SIG-M5 treated with dmso at 0.1 percent for 504 hours (cell line): ENCODE data around the gene ERC1.

ENCODE experiments used
- DNase-seq: peaks from one replicate; lab custom pipeline; 2025; ENCODE audit not compliant: unreplicated experiment; lab: John Stamatoyannopoulos, UW

The ERC1 gene

DNA sequence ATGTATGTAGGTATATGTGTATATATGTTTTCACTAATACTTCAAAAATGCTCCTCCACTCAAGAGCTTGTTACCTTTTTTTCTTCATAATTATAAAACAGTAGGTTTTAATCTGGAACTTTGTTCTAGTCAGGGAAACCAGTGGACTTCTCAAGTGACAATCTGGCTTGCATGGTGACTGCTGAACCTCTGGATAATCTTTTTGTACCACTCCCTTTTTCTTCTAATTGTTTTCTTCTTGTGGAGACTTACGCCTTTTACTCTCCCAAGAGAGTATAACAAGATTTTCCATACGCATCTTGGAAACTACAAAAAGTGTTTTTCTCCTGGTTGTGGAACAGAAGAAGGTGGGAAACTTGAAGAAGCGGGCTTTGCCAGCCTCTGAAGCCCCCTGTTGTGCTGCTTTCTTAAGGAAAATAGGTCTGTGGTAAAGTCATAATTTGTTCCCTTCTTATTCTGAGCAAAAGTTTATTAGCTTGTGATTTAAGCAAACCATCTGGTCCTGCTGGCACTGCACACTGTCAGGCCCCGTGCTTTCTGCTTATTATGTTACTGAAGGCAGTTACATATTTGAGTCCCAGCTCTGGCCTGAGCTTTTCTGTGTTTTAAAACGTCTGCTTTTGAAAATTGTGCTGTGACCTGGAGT lies 291.8 kb downstream of the ERC1 start:
- DNase-seq = no peak

DNA sequence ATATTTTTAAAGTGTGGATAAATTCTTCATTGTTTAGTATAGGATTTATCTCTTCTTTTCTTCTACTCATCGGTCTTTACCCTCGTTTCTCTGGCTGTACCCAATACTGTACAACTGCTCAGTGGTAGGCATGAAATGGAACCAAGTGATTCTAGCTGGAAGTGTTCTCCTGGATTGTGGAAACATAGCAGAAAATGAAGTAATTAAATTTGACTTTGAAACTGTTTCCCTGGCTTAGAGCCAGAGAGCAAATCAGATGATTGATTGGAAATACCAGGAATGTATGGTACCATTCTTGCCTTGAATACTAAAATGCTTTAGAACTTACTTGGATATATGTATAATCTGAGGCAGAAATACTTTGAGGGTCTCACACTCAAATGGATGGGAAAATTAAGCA lies 292.3 kb downstream of the ERC1 start:
- DNase-seq = no peak

DNA sequence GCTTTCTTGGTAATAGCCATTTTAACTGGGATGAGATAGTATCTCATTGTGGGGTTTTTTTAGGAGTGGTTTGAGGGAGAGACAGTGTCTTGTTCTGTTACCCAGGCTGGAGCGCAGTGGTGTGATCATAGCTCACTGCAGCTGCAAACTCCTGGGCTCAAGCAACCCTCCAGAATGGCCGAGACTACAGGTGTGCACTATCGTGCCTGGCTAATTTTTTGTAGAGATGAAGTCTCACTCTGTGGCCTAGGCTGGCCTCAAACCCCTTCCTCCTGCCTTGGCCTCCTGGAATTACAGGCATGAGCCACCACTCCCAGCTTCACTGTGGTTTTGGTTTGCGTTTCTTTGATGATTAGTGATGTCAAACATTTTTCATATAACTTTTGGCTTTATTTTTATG lies 293.6 kb downstream of the ERC1 start:
- DNase-seq = no peak

DNA sequence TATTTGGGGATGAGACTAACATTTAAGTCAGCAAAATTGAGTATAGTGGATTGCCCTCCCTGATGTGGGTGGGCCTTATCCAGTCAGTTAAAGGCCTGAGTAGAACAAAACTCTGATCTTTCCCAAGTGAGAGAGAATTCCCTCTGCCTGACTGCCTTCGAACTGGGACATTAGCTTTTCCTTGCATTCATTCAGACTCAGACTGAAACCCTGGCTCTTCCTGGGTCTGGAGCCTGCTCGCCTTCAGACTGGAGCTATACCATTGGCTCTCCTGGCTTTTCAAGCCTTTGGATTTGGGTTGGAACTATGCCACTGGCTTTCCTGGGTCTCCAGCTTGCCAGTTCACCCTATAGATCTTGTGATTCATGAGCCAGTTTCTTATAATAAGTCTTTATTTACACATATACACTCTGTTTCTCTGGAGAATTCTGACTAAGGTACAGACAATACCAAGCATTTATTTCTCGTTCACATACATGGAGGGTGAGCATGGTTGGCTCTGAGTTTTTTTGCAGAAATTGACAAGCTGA lies 296.5 kb downstream of the ERC1 start:
- no peak for DNase-seq

DNA sequence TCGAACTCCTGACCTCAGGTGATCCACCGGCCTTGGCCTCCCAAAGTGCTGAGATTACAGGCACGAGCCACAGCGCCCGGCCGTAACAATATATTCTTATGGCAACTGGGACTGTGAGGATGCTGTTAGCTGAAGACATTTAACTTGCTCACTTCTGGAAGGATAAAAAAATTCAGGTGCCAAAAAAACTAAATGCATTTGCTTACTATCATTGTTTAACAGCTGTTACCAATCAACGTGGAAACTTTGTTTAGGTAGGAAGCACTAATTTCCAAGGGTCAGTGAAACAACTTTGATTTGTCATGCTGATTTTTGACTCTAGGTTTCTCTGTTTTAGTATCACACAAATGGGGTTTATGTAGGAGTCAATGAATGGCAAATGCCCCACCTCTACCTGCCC lies 297.3 kb downstream of the ERC1 start:
- DNase-seq = no peak

DNA sequence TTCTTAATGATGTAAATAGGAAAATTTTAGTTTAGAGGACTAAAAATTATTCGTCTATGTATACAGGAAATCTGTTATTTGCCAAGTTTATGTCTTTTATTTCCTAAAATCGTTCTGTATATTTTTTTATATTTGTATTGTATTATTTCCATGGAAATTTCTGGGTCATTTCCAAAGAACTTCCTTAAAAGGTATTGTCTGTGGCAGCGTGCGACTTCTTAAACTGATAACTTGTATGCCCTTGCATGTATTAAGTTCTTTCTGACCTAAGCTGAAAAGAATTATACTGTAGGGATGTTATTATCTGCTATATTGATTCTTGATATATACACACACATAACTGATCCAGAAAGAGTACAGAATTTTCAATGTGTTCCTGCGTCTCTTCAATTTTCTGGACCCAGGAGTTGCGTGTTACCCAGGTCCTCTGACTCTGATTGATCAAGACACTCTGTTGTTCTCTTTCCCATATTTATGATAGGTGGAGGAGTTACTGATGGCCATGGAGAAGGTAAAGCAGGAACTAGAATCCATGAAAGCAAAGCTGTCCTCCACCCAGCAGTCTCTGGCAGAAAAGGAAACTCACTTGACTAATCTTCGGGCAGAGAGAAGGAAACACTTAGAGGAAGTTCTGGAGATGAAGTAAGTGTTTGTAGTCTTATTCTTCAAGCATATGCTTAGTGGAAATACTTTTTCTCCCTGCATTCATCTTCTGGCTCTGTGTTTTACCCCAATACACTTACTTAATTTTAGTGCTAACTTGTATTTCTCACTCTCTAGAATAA lies 298.5 kb downstream of the ERC1 start:
- peak; percentile 62 for DNase-seq

DNA sequence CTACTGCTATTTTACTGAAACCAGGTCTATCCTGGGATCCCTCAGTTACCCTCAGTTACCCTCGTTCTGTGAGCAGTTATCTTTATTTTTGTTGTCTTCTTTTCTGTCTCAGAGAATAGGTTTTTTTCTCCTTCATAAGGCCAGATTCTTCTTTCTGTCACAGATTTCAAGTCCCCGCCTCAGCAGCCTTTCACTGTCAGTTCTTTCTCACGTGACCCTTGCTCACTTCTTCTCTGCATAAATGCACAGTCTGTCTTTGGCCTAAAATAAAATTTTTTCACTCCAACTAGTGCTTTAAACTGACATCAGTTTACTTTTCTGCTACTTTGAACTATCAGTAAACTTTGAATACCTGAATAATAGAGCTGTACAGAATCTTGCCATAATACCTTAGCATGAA lies 299.7 kb downstream of the ERC1 start:
- DNase-seq = no peak

DNA sequence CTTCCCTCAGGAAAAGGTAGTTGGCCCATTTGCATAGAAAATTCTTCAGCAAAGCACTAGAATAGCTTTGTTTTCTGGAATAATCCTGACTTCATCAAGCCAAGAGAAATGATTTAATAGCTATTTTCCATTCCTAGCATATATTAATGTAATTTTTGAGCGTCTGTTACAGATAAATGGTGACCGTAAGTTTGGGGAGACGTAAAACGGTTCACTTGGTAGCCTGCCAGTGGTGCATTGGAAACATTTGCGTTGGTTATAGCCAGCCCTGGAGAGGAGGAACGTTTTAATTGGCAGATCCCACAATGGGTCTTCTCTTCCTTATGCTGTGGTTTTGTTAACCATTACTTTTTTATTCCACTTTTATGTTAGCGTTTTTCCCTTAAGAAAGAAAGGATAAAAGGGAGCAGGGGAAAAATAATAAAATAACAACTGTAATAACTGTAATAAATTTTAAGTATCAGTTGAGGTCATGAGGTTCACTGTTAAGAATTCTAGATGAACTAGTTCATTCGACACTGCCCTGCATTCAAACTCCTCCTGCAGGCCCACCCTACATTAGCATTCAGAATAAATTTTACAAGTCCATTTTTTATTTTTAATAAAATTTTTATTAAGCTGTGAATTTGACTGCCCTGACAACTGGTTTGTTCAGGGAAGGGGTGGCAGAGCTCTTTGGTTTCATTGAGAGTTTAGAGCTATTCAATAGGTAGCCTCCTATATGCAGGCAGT lies 300.7 kb downstream of the ERC1 start:
- no peak for DNase-seq

DNA sequence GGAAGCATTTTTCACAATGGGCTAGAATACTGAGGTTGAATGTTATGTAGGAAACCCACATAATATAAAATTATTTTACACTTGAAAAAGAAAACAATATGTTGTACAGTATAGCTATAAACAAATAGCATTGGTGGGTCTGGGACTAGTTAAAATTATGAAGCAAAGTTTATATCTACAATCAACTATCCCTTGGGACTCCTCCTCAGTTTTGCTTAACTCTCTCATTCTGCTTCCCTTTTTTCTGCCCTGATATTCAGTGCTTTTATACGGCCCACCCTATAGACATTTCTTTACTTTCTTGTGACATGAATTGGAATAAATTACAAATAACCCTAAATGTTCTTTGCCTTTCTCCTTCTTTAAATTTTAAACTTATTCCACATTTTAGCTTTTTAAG lies 302.9 kb downstream of the ERC1 start:
- no peak for DNase-seq

DNA sequence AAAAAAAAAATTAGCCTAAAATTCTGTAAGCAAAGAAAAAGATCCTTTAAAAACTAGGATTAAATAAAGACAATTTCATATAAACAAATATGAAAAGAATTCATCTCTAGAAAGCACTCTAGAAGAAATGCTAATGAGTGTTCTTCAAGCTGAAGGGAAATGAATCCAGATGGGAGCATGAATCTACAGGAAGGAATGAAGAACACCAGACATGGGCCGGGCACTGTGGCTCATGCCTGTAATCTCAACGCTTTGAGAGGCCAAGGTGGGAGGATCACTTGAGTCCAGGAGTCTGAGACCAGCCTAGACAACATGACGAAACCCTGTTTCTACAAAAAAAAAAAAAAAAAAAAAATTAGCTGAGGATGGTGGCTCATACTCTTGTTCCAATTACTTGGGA lies 306.2 kb downstream of the ERC1 start:
- no peak for DNase-seq

DNA sequence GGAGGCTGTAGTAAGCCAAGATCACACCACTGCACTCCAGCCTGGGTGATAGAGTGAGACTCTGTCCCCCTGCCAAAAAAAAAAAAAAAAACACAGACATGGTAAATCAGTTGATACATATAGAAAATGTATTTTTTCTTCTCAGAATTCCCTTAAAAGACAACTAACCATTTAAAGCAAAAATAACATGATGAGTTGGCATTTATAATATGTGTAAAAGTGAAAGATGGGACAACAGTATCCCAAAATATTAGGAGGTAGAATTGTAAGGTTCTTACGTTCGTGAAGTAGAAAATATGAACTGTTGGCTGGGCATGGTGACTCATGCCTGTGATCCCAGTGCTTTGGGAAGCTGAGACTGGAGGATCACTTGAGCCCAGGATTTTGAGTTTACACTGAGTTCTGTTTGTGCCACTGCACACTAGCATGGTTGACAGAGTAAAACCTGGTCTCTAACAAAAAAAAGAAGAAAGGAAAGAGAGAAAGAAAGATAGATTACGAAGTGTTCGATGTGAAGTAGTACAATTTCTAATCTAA lies 306.7 kb downstream of the ERC1 start:
- no peak for DNase-seq

DNA sequence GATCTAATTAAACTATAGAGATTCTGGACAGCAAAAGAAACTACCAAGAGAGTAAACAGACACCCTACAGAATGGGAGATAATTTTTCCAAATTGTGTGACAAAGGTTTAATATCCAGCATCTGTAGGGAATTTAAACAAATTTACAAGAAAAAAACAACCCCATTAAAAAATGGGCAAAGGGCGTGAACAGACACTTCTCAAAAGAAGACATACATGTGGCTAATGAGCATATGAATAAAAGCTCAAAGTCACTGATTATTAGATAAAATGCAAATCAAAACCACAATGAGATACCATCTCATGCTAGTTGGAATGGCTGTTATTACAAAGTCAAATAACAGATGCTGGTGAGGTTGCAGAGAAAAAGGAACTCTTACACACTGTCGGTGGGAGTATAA lies 309.4 kb downstream of the ERC1 start:
- DNase-seq = no peak

DNA sequence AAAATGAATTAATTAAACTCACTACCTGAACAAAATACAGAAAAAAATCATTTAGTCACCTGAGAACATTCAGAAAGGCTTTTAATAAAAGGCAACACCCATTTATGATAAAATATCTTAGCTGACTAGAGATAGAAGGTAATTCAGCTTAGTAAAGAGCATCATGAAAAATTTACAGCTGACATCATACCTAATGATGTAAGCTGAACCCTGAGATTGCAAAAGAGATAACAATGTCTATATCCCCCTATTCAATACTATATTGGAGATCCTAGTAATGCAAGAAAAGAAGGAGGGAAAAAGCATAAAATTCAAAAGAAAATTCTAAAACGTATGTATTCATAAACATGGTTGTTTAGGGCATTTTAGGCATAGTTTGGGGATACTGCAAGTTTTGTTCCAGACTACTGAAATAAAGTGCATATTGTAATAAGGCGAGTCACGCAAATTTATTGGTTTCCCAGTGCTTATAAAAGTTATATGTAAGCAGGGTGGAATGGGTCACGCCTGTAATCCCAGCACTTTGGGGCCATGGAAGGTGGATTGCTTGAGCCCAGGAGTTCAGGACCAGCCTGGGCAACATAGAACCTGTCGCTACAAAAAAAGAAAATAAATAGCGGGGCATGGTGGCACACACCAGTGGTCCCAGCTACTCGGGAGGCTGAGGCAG lies 311.3 kb downstream of the ERC1 start:
- no peak for DNase-seq

DNA sequence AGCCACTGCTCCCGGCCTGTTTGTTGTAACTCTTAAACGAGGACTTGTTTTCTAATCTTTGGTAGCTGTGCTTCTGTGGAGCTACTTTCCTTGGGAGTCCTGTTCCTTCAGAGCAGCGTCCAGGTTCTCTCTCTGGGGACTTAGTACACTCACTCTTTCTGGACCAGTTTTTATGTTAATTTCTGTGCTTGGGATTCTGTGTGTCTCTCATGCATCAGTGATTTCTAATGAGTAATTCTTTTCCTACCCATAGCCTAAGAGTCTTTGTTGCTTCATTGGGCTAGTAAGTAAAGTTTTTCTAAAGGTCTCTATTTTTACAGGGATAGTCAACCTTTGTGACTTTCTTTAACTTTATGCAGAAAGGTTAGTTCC lies 314.0 kb downstream of the ERC1 start:
- no peak for DNase-seq

DNA sequence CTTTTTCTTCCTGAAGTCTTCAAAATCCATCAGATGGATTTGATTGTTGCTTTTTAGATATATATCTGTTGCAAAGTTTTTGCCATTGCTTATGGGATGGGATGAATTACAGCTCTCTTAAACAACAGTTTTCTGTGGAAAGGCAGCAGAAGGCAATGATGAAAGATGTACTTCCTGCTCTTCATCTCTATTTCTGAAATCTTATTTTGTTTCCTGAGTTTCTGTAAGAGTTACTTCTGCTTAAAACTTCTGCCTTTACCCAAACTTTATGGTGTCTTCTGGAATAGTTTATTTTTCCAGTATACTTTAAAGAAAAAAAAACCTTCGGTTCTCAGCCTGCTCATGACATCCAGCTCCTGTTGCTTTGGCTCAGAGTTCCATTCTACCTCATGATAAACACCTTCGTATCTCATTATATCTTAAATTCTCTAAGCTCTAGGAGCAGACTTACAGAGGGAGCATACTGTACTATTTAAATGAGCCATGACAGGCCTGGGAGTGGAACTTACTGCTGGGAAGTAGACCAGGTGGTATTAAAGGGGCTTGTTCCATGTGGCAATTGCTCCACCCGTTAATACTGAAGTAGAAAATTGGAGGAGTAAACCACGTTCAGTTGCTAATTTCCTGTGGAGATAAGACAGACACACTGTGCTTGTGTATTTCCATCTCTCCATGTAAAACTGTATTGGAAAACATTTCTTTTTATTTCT lies 314.9 kb downstream of the ERC1 start:
- peak; percentile 70 for DNase-seq

DNA sequence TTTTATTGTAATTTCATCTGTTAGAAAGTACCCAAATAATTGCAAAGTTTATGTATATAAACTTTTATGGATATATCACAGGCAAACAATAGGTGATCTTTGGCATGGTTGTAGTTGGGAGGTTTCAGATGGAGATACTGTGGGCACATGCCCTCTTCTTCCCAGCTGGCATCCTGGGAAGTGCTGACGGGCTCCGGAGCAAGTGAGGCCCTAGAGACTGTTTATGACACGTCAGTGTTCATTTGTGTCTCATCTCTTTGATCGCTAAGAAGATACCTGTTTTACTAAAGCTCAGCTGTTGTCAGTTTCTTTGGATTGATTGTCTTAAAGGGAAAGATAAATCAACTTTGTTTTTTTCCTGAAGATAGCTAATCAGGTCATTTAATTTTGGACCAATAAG lies 315.8 kb downstream of the ERC1 start:
- DNase-seq = no peak

DNA sequence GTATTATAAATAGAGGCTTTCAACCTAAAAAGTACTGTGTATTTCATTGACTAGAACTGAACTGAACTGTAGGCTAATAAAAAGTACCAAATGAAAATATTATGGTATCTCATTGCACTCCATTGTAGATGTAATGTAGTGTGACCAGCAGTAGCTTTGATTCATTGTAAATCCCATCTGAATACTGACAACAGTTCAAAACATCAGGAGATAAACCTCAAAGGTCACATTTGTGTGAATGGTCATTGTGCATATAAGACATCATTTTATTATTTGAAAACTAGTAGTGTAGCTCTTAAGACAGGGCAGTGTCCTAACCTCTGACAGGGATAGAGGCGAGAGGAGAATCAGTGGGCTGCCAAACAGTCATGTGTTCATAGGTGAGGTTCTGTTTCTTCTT lies 316.8 kb downstream of the ERC1 start:
- no peak for DNase-seq

DNA sequence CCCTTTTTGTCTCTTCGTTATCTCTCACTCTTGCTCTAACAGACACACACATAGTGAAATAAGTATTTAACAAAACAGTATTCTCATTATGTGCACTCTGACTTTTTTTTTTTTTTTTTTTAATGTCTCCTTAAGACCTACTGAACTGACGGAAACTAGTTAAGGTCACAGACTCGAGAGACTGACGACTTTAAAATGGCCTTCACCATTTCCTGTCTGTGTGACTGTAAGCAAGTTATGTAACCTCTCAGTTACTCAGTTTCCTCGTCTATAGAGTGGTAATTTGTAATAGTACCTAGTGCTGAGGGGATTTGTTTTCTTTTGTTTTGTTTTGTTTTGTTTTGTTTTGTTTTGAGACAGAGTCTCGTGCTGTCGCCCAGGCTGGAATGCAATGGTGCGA lies 318.6 kb downstream of the ERC1 start:
- no peak for DNase-seq

DNA sequence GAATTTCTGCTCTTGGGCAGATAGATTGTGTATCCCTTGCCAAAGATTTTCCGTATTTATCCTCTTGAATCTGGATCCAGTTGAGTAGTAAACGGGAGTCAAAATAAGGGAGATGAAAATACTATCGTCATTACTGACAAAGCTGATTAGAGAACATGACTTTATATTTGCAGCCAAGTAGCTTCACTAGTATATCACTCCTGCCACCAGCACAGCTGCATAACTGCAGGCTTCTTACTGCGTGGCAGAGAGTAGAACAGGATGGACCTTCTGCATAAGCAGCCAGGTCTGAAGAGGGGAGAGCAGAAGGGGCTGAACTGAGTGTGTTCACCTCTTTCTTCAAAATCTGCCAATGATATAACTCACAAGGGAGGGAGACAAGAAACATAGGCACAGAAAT lies 319.6 kb downstream of the ERC1 start:
- no peak for DNase-seq

DNA sequence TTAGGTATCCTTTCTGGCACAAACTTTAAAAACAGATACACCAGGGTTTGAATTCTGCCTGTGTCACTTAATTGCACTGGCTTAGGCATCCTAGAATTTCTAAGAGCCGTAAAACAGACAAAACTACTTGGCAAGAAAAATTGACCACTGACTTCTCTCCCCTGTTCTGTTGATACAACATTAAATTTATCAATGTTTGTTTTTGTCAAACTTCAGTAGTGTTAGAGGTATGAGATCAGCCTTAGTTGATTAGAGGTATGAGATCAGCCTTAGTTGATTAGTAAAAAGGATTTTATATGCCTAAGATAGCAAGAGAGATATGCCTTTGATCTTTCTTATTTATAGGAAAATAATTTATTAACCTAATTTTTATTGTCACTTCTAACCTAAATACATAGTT lies 320.1 kb downstream of the ERC1 start:
- no peak for DNase-seq

DNA sequence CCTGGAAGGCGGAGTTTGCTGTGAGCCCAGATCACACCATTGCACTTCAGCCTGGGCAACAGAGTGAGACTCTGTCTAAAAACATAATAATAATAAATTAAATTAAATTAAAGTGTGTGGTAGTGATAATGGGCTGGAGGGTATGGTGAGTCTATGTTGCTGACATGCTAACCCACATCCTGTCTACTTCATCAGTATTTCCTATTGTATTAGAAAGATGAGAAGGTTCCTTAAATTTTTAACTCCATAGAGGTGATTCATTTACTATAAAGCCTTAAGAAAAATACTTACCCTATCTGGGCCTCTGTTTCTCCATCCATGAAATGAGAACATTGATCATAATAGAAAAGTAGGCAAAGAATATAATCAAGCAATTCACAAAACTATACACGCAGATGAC lies 322.9 kb downstream of the ERC1 start:
- DNase-seq = no peak
